GM23338 (cell line): ENCODE measurements around the gene EEA1. TPM values are rescaled to one million over a fixed set of nuclear protein-coding genes. Genes with fewer than 3 reads are reported as not detected.

Experiments used
- ATAC-seq: fragments of 200-7000 bp; cut with Tn5 transposase; 3 replicates; pipeline ENCODE4 v1.9.1; 2020
- DNase-seq: peaks from one replicate; pipeline ENCODE4 v3.0.0-alpha.2; 2015; ENCODE audit warnings: low spot score
- H2AFZ ChIP-seq: fragments of 200-600 bp; sonication (generic); 2 replicates; pipeline ENCODE4 v1.8.0; 2016; ENCODE audit warnings: antibody characterized with exemption, mild to moderate bottlenecking, moderate library complexity
- H3F3A ChIP-seq: fragments of 200-600 bp; sonication (generic); replicated peaks from 2 replicates; pipeline ENCODE4 v1.8.0; 2017; ENCODE audit warnings: antibody characterized with exemption, mixed run types, low read depth
- H3K27ac ChIP-seq: fragments of 200-600 bp; sonication (generic); 2 replicates; pipeline ENCODE4 v1.6.1; 2016; ENCODE audit warnings: low read depth
- H3K27me3 ChIP-seq: fragments of 200-600 bp; sonication (generic); 2 replicates; pipeline ENCODE4 v1.8.0; 2016; ENCODE audit warnings: mild to moderate bottlenecking, mixed run types, moderate library complexity; ENCODE audit not compliant: insufficient read depth
- H3K36me3 ChIP-seq: fragments of 200-600 bp; sonication (generic); 2 replicates; pipeline ENCODE4 v1.8.0; 2016; ENCODE audit warnings: mild to moderate bottlenecking; ENCODE audit not compliant: insufficient read depth
- H3K4me1 ChIP-seq: fragments of 200-600 bp; sonication (generic); 2 replicates; pipeline ENCODE4 v1.8.0; 2016; ENCODE audit warnings: mild to moderate bottlenecking, moderate library complexity; ENCODE audit not compliant: insufficient read depth
- H3K4me2 ChIP-seq: fragments of 200-600 bp; sonication (generic); 2 replicates; pipeline ENCODE4 v1.7.1; 2017; ENCODE audit warnings: mixed run types
- H3K4me3 ChIP-seq: fragments of 200-600 bp; sonication (generic); 2 replicates; pipeline ENCODE4 v1.6.1; 2016; ENCODE audit warnings: mixed run types
- H3K79me2 ChIP-seq: fragments of 200-600 bp; sonication (generic); replicated peaks from 2 replicates; pipeline ENCODE4 v1.8.0; 2017; ENCODE audit warnings: mild to moderate bottlenecking; ENCODE audit not compliant: insufficient read depth
- H3K9me2 ChIP-seq: fragments of 200-600 bp; sonication (generic); 2 replicates; pipeline ENCODE4 v1.8.0; 2017; ENCODE audit not compliant: insufficient read depth
- H4K20me1 ChIP-seq: fragments of 200-600 bp; sonication (generic); replicated peaks from 2 replicates; pipeline ENCODE4 v1.8.0; 2017; ENCODE audit warnings: mild to moderate bottlenecking; ENCODE audit not compliant: insufficient read depth
- H3K27ac Mint-ChIP-seq: 2 replicates; pipeline ENCODE4 v1.8.0; 2020; ENCODE audit warnings: inconsistent platforms, mild to moderate bottlenecking, moderate library complexity, mixed read lengths
- H3K27me3 Mint-ChIP-seq: 3 replicates; pipeline ENCODE4 v1.8.0; 2022; ENCODE audit warnings: low read depth, mild to moderate bottlenecking, moderate library complexity, mixed read lengths, inconsistent platforms; ENCODE audit not compliant: insufficient read depth, poor library complexity
- H3K36me3 Mint-ChIP-seq: 3 replicates; pipeline ENCODE4 v1.8.0; 2021; ENCODE audit warnings: low read depth, mild to moderate bottlenecking, inconsistent platforms, moderate library complexity, mixed read lengths
- H3K4me1 Mint-ChIP-seq: 3 replicates; pipeline ENCODE4 v1.8.0; 2020; ENCODE audit warnings: mild to moderate bottlenecking, inconsistent platforms, mixed read lengths
- H3K4me3 Mint-ChIP-seq: 3 replicates; pipeline ENCODE4 v1.8.0; 2021; ENCODE audit warnings: moderate library complexity, mild to moderate bottlenecking, inconsistent platforms, mixed read lengths
- H3K9me3 Mint-ChIP-seq: 3 replicates; pipeline ENCODE4 v1.8.0; 2020; ENCODE audit warnings: moderate library complexity, mild to moderate bottlenecking, inconsistent platforms, mixed read lengths
- CTCF ChIP-seq, 2 experiments: fragments of 200-600 bp in 1 of 2; sonication (generic) in 1 of 2; conservative IDR thresholded peaks; 2 replicates each; pipeline versions ENCODE4 v1.5.1 to v1.6.1; 2016 to 2017; ENCODE audit warnings: antibody characterized with exemption in 2 of 2, low read depth in 2 of 2, mild to moderate bottlenecking in 2 of 2, moderate library complexity in 1 of 2
- ETS1 ChIP-seq: IDR thresholded peaks from 2 replicates; pipeline ENCODE4 v1.6.1; 2016; ENCODE audit warnings: antibody characterized with exemption
- EZH2 ChIP-seq: fragments of 200-600 bp; sonication (generic); IDR thresholded peaks from one replicate; pipeline ENCODE4 v1.8.0; 2017; ENCODE audit warnings: antibody characterized with exemption, mild to moderate bottlenecking, low read depth; ENCODE audit not compliant: unreplicated experiment
- EZH2phosphoT487 ChIP-seq: fragments of 200-600 bp; sonication (generic); IDR thresholded peaks from one replicate; pipeline ENCODE4 v1.8.1; 2018; ENCODE audit warnings: antibody characterized with exemption; ENCODE audit not compliant: unreplicated experiment
- NANOG ChIP-seq: IDR thresholded peaks from 2 replicates; pipeline ENCODE4 v1.6.1; 2016; ENCODE audit warnings: antibody characterized with exemption, borderline replicate concordance
- POLR2AphosphoS5 ChIP-seq: IDR thresholded peaks from 2 replicates; pipeline ENCODE4 v1.6.1; 2016; ENCODE audit warnings: antibody characterized with exemption, low read depth
- REST ChIP-seq: IDR thresholded peaks from one replicate; pipeline ENCODE4 v1.6.1; 2018; ENCODE audit warnings: antibody characterized with exemption; ENCODE audit not compliant: unreplicated experiment
- ZNF114 ChIP-seq: fragments of 250-450 bp; sonication (Bioruptor Pico); IDR thresholded peaks from 2 replicates; pipeline ENCODE4 v1.5.0; 2020; ENCODE audit warnings: mild to moderate bottlenecking, moderate library complexity
- ZNF331 ChIP-seq: fragments of 250-450 bp; sonication (Bioruptor Pico); IDR thresholded peaks from 2 replicates; pipeline ENCODE4 v1.5.0; 2020; ENCODE audit warnings: low read depth, mild to moderate bottlenecking, moderate library complexity
- polyA plus RNA-seq: library from polyadenylated mRNA; unstranded; fragments of >200 nt; fragmentation: Nextera tagmentation; extraction: Ambion mirVana; gene quantifications from 2 replicates; pipeline ENCODE4 v1.2.1, GENCODE V29; 2016
- total RNA-seq: library from RNA; depleted of rRNA; stranded (reverse); fragments of >200 nt; shearing (Covaris generic); gene quantifications from 2 replicates; pipeline ENCODE4 v1.2.3, GENCODE V29; 2014

EEA1 gene
- total and polyA plus RNA-seq, 2 experiments from 2014 or later: 10.0 to 41.1 TPM

GRCh38 chr12:92898755-92899154 lies 30.3 kb downstream of the EEA1 start:
- no peak for ATAC-seq
- H3K9me3 Mint-ChIP-seq: no peaks in the 10 kb centered on the region
- no peak overlapping the region for H3K27ac ChIP-seq

More at GRCh38 chr12:92898755-92899154, 30.3 kb downstream of the EEA1 start:
- no peak overlapping the region for H3K4me3 Mint-ChIP-seq
- TF ChIP-seq NANOG (no peak), EZH2phosphoT487 (no peak), ETS1 (no peak), EZH2 (no peak), CTCF (conservative IDR thresholded peaks at IDR 0.05; ENCODE audit: low read depth in 2 of 2) (no peak), REST (no peak), ZNF331 (CRISPR knock-in tag) (no peak), ZNF114 (no peak), POLR2AphosphoS5 (no peak)
- peaks cover 67% of the 10 kb centered on the region for H3K79me2 ChIP-seq
- H3K27ac Mint-ChIP-seq: no peak overlapping the region
- H3K27me3 ChIP-seq: no peaks in the 10 kb centered on the region
- no peak overlapping the region for H3K4me3 ChIP-seq
- H3K9me2 ChIP-seq: no peaks in the 10 kb centered on the region
- H3F3A ChIP-seq: no peaks in the 10 kb centered on the region
- H4K20me1 ChIP-seq: no peaks in the 10 kb centered on the region
- H3K27me3 Mint-ChIP-seq: no peaks in the 10 kb centered on the region
- H3K36me3 ChIP-seq: no peaks in the 10 kb centered on the region
- H2AFZ ChIP-seq: no peak overlapping the region
- DNase-seq: no peak
- peaks cover 8% of the 10 kb centered on the region; the same call in 2 of the 3 replicates for H3K36me3 Mint-ChIP-seq
- H3K4me1 ChIP-seq: no peaks in the 10 kb centered on the region; the same call in 1 of the 2 replicates
- H3K4me1 Mint-ChIP-seq: peaks cover 3% of the 10 kb centered on the region
- no peak overlapping the region for H3K4me2 ChIP-seq
